BJ (cell line): Measurements from ENCODE around the gene ISOC2. TPM values are rescaled to one million over a fixed set of nuclear protein-coding genes. Genes with fewer than 3 reads are reported as not detected.

Experiments used
- CTCF ChIA-PET: fragments of 350-600 bp; formaldehyde crosslinking; extraction: SDS; loops from one replicate; lab custom pipeline; 2021; ENCODE audit warnings: antibody characterized with exemption, inconsistent platforms; lab: Yijun Ruan, JAX
- POLR2A ChIA-PET: fragments of 300-600 bp; sonication (Branson Sonifier 250); formaldehyde crosslinking; extraction: SDS; loops from one replicate; lab custom pipeline; 2021; ENCODE audit warnings: antibody characterized with exemption; lab: Charles Lee
- DNase-seq: peaks from one replicate; pipeline ENCODE4 v3.0.0-alpha.2; 2011; ENCODE audit warnings: low read depth
- H3K27me3 ChIP-seq: 2 replicates; pipeline ENCODE4 v1.6.0; 2011; ENCODE audit warnings: low read length; ENCODE audit not compliant: control insufficient read depth, insufficient read depth
- H3K36me3 ChIP-seq: 2 replicates; pipeline ENCODE4 v1.5.1; 2011; ENCODE audit warnings: low read length; ENCODE audit not compliant: control insufficient read depth, insufficient read depth
- H3K4me3 ChIP-seq: 2 replicates; pipeline ENCODE4 v1.5.1; 2011; ENCODE audit warnings: low read depth, mild to moderate bottlenecking, control low read depth, low read length
- polyA plus RNA-seq: library from polyadenylated mRNA; depleted of rRNA; stranded (reverse); fragments of >200 nt; gene quantifications from 2 replicates; pipeline ENCODE4 v1.2.3, GENCODE V29; 2011
- TF ChIP-seq, protein P1 (sequence below): IDR thresholded peaks from 2 replicates; pipeline ENCODE4 v1.5.1; 2011; ENCODE audit warnings: low read depth, mild to moderate bottlenecking, control low read depth, inconsistent platforms, low read length, moderate library complexity; ENCODE audit not compliant: insufficient read depth

Gene ISOC2
- polyA plus RNA-seq, 1 experiment = 123 TPM

DNA sequence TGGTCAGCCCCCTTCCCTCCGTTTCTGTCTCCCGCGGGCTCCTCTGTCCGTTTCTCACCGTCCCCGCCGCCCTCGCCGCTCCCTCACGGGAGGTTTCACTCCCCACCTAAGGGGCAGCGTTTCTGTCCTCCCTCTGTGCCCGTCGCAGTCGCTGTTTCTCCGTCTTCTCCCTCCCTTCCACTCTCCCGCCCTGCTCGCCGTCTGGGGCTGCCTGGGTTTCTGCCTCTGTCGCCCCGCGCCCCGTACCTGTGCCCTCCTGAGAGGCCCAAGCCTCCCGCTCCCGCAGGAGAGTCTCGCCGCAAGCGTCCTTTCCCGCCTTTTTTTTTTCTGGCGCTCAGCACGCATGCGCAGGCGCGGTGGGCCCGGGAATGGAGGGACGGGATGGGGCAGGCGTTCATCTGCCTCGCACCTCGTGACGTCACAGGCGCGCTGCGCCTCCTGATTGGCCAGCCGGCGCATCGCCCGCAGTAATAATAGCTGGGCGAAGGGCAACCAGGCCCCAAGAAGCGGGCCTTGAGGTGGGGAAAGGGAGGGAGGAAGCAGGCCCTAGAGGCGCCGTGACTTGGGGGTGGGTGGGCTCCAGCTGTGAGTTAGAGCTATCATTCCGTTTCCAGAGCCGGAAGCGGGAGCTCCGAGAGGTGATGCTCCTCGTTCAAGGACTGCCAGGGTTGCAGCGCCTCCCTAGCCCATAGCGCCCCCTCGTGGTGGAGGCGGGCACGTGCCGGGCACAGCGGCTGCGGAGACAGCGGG lies 42.2 kb upstream of the ISOC2 start:
- TF ChIP-seq, protein P1, sequence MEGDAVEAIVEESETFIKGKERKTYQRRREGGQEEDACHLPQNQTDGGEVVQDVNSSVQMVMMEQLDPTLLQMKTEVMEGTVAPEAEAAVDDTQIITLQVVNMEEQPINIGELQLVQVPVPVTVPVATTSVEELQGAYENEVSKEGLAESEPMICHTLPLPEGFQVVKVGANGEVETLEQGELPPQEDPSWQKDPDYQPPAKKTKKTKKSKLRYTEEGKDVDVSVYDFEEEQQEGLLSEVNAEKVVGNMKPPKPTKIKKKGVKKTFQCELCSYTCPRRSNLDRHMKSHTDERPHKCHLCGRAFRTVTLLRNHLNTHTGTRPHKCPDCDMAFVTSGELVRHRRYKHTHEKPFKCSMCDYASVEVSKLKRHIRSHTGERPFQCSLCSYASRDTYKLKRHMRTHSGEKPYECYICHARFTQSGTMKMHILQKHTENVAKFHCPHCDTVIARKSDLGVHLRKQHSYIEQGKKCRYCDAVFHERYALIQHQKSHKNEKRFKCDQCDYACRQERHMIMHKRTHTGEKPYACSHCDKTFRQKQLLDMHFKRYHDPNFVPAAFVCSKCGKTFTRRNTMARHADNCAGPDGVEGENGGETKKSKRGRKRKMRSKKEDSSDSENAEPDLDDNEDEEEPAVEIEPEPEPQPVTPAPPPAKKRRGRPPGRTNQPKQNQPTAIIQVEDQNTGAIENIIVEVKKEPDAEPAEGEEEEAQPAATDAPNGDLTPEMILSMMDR = peak; percentile 98
- POLR2A ChIA-PET = interaction anchor here (0.6 to 1.2 kb wide), 2 partner anchors 11 to 37 kb away, joined by 4 to 11 read pairs; no protein-coding TSS in a partner anchor
- H3K27me3 ChIP-seq = no peaks in the 10 kb centered on the region
- DNase-seq = peak; percentile 31
- H3K36me3 ChIP-seq = peaks cover 23% of the 10 kb centered on the region
- peak overlapping the region; percentile 45 for H3K4me3 ChIP-seq
- CTCF ChIA-PET = interaction anchor here (0.6 to 3.1 kb wide), 42 partner anchors 10 to 371 kb away, joined by 3 to 106 read pairs (median 5); partner anchors contain the start of genes FIZ1, ISOC2, NAT14 and SSC5D

DNA sequence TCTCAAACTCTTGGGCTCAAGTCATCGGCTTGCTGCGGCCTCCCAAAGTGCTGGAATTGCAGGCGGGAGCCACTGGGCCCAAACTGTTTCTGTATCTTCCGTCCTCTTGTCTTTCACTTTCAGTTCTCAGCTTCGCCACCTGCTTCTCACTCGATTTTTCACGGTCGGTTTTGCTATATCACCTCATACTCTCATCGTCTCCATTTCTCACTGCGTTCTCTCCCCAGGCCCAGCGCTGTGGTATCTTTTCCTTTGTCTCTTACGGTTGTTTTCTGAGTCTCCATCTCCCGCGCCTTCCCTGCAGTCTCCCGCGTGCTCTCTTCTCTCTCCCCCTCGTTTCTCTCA lies 41.7 kb upstream of the ISOC2 start:
- TF ChIP-seq, protein P1 = no peak
- Histone ChIP-seq H3K4me3 (no peak overlapping the region), H3K27me3 (no peaks in the 10 kb centered on the region), H3K36me3 (peaks cover 23% of the 10 kb centered on the region)
- ChIA-PET POLR2A (interaction anchor here (1.2 kb wide), 1 partner anchor 10 kb away, joined by 11 read pairs; no protein-coding TSS in a partner anchor), CTCF (interaction anchor here (0.7 to 3.1 kb wide), 21 partner anchors 11 to 363 kb away, joined by 3 to 106 read pairs (median 6); partner anchors contain the start of genes FIZ1, ISOC2, NAT14 and SSC5D)
- DNase-seq = no peak

DNA sequence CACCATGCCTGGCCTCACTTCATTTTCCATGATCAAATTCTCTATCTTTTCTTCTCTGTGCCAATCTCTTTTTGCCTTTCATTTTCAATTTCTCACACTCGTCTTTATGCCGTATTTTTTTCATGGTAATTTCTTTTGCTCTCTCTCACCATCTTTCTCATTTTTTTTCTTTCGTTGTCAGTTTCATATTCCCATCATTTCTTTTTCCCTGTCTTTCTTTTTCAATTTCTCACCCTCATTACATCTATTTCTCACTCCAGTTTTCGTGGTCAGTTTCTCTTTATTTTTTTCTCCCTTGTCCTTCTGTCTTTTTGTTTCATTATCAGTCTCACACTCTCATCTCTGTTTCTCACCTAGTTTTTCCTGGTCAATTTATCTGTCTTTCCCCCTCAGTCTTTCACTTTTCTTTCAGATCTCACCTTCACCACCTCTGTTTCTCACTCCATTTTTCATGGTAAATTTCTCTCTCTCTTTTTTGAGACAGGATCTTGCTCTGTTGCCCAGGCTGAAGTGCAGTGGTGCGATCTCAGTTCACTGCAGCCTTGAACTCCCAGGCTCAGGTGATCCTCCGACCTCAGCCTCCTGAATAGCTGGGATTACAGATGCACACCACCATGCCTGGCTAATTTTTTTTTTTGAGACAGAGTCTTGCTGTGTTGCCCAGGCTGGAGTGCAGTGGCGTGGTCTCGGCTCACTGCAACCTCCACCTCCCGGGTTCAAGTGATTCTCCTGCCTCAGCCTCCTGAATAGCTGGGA lies 40.9 kb upstream of the ISOC2 start:
- CTCF ChIA-PET = interaction anchor here (1.4 to 3.1 kb wide), 2 partner anchors 12 to 130 kb away, joined by 3 to 106 read pairs; partner anchors contain the start of gene SSC5D
- no peaks in the 10 kb centered on the region for H3K27me3 ChIP-seq
- TF ChIP-seq, protein P1 = no peak
- H3K36me3 ChIP-seq = peaks cover 25% of the 10 kb centered on the region
- DNase-seq = no peak
- POLR2A ChIA-PET = no interaction called here
- no peak overlapping the region for H3K4me3 ChIP-seq

DNA sequence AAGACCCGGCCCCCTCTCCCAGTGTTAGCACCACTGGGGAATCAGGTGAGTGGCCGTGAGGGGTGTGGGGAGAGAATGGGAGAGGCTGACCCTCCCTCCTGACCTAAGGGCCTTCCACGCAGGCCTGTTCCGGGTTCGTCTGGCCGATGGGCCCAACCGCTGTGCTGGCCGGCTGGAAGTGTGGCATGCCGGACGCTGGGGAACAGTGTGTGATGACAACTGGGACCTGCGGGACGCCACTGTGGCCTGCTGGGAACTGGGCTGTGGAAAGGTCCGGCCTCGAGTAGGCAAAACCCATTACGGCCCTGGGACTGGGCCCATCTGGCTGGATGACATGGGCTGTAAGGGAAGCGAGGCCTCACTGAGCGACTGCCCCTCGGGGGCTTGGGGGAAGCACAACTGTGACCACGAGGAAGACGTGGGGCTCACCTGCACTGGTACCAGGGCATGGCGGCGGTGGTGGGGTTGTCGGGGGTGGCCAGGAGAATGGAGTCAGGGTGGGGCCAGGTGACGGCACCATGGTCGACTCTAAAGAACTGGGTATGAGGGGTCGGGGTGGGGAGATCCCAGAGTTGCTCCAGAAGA lies 39.0 kb upstream of the ISOC2 start:
- H3K36me3 ChIP-seq = peaks cover 25% of the 10 kb centered on the region
- CTCF ChIA-PET = interaction anchor here (0.9 kb wide), 1 partner anchor 33 kb away, joined by 4 read pairs; no protein-coding TSS in a partner anchor
- TF ChIP-seq, protein P1 = no peak

More for the DNA sequence above, 39.0 kb upstream of the ISOC2 start:
- no peak for DNase-seq
- H3K4me3 ChIP-seq = no peak overlapping the region
- POLR2A ChIA-PET = no interaction called here
- no peaks in the 10 kb centered on the region for H3K27me3 ChIP-seq
